Activated CD4-positive, alpha-beta memory T cell treated with anti-CD3 and anti-CD28 coated beads for 36 hours (primary cell): Measurements from ENCODE around the gene TLR6. TPM values are rescaled to one million over a fixed set of nuclear protein-coding genes. Genes with fewer than 3 reads are reported as not detected.

Source experiments
- CTCF ChIA-PET: fragments of 350-600 bp; sonication (Branson Sonifier 250); formaldehyde crosslinking; loops from one replicate; lab custom pipeline; 2021; ENCODE audit warnings: antibody characterized with exemption, inconsistent platforms; lab: Charles Lee
- POLR2A ChIA-PET: fragments of 350-600 bp; sonication (Branson Sonifier 250); formaldehyde crosslinking; loops from one replicate; lab custom pipeline; 2021; ENCODE audit warnings: antibody characterized with exemption; lab: Charles Lee
- DNase-seq: peaks from one replicate; pipeline ENCODE4 v3.0.0-alpha.2; 2020
- H3K27ac Mint-ChIP-seq: one replicate; pipeline ENCODE4 v1.8.0; 2021; ENCODE audit warnings: mixed read lengths
- H3K27me3 Mint-ChIP-seq: one replicate; pipeline ENCODE4 v1.8.0; 2021; ENCODE audit warnings: mixed read lengths
- H3K36me3 Mint-ChIP-seq: one replicate; pipeline ENCODE4 v1.8.0; 2021; ENCODE audit warnings: mixed read lengths
- H3K4me1 Mint-ChIP-seq: one replicate; pipeline ENCODE4 v1.8.0; 2021; ENCODE audit warnings: low read depth, mixed read lengths
- H3K4me3 Mint-ChIP-seq: one replicate; pipeline ENCODE4 v1.8.0; 2021; ENCODE audit warnings: mild to moderate bottlenecking, mixed read lengths
- H3K9me3 Mint-ChIP-seq: one replicate; pipeline ENCODE4 v1.8.0; 2021; ENCODE audit warnings: mixed read lengths
- intact Hi-C: fragments of 100-400 bp; cut with micrococcal nuclease; formaldehyde crosslinking; loops from one replicate; pipeline ENCODE4 v1.15.1; 2023
- total RNA-seq, 2 experiments: library from RNA; stranded (reverse); gene quantifications; one replicate each; pipeline ENCODE4 v1.2.3, GENCODE V29; 2021

Gene TLR6
- total RNA-seq, 2 experiments from 2014 or later, result 1.4 to 2.2 TPM

GRCh38 chr4:38865445-38865844, 8.8 kb upstream of the TLR6 start:
- Mint-ChIP-seq H3K4me1 (peaks cover 11% of the 10 kb centered on the region), H3K36me3 (no peaks in the 10 kb centered on the region)
- POLR2A ChIA-PET, result no interaction called here

DNA sequence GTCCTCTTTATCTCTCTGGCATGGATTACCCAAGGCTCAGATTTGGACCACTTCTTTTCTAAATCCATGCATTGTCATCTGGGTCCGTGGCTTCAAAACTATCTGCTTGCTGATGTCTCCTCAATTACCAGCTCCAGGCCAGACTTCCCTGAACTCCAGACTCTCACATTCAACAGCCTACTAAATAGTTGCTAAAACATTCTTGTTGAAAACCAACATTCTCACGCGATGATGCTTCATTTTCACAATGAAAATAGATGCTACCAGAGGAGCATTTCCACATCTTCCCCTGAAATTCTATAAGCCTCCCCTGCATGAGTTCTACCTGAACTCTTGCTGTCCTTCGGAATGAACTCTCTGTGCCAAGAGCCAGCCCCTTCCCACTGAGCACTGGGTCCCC, 5.2 kb upstream of the TLR6 start:
- ChIA-PET CTCF (interaction anchor here (0.6 to 5.2 kb wide), 22 partner anchors 10 to 682 kb away, joined by 3 to 107 read pairs (median 8); partner anchors contain the start of genes TLR1 and TLR10), POLR2A (no interaction called here)
- H3K27me3 Mint-ChIP-seq, result peaks cover 12% of the 10 kb centered on the region
- H3K4me1 Mint-ChIP-seq, result peaks cover 21% of the 10 kb centered on the region
- intact Hi-C loops, result no loop called here
- no peaks in the 10 kb centered on the region for H3K9me3 Mint-ChIP-seq
- no peaks in the 10 kb centered on the region for H3K36me3 Mint-ChIP-seq
- no peak for DNase-seq
- H3K27ac Mint-ChIP-seq, result no peak overlapping the region
- H3K4me3 Mint-ChIP-seq, result no peak overlapping the region

More at GRCh38 chr4:38865445-38865844, 8.8 kb upstream of the TLR6 start:
- Mint-ChIP-seq H3K27me3 (peaks cover 30% of the 10 kb centered on the region), H3K27ac (no peak overlapping the region), H3K4me3 (no peak overlapping the region), H3K9me3 (no peaks in the 10 kb centered on the region)
- intact Hi-C loops, result no loop called here
- CTCF ChIA-PET, result interaction anchor here (1.8 kb wide), 1 partner anchor 106 kb away, joined by 5 read pairs; no protein-coding TSS in a partner anchor
- DNase-seq, result no peak

- H3K36me3 Mint-ChIP-seq, result no peaks in the 10 kb centered on the region
- peaks cover 12% of the 10 kb centered on the region for H3K27me3 Mint-ChIP-seq
- CTCF ChIA-PET, result interaction anchor here (0.6 to 5.2 kb wide), 48 partner anchors 11 to 681 kb away, joined by 3 to 107 read pairs (median 5); partner anchors contain the start of genes TLR1 and TLR10
- POLR2A ChIA-PET, result no interaction called here
- no peak overlapping the region for H3K4me3 Mint-ChIP-seq
- H3K9me3 Mint-ChIP-seq, result no peaks in the 10 kb centered on the region
- intact Hi-C loops, result no loop called here
- H3K4me1 Mint-ChIP-seq, result peaks cover 30% of the 10 kb centered on the region
- H3K27ac Mint-ChIP-seq, result no peak overlapping the region
- DNase-seq, result peak; percentile 74
Measured at GRCh38 chr4:38860788-38861424, 4.3 kb upstream of the TLR6 start.

- intact Hi-C loops, result loop anchor here (10.0 kb wide), 2 partner anchors 545 to 685 kb away; no protein-coding TSS in a partner anchor
- H3K27me3 Mint-ChIP-seq, result peaks cover 12% of the 10 kb centered on the region
- no peaks in the 10 kb centered on the region for H3K9me3 Mint-ChIP-seq
- no peak overlapping the region for H3K4me3 Mint-ChIP-seq
- H3K36me3 Mint-ChIP-seq, result no peaks in the 10 kb centered on the region
- DNase-seq, result no peak
- ChIA-PET CTCF (interaction anchor here (0.6 to 5.2 kb wide), 9 partner anchors 12 to 281 kb away, joined by 3 to 107 read pairs (median 6); partner anchors contain the start of genes TLR1 and TLR10), POLR2A (no interaction called here)
- peaks cover 35% of the 10 kb centered on the region for H3K4me1 Mint-ChIP-seq
- H3K27ac Mint-ChIP-seq, result no peak overlapping the region
Measured at GRCh38 chr4:38859501-38859900, 2.9 kb upstream of the TLR6 start.

DNA sequence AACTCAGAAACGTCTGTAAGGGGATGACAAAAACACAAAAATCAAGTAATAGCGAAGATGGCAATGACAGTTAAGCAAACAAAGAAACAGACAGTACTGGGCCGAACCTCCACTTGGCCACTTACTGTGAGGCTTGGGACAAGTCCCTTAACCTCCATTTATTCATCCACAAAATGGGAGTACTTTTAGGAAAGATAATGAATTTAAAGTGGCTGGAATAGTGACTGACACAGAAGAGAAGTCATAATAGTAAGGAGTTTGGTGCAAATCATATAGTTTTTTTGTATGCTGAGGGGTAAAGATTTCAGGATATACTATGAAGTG, 1.4 kb upstream of the TLR6 start:
- CTCF ChIA-PET, result interaction anchor here (0.7 to 1.3 kb wide), 3 partner anchors 95 to 503 kb away, joined by 3 to 4 read pairs (median 3); no protein-coding TSS in a partner anchor
- intact Hi-C loops, result loop anchor here (10.0 kb wide), 2 partner anchors 543 to 683 kb away; no protein-coding TSS in a partner anchor
- POLR2A ChIA-PET, result no interaction called here
- Mint-ChIP-seq H3K9me3 (peaks cover 1% of the 10 kb centered on the region), H3K4me3 (no peak overlapping the region), H3K27me3 (peaks cover 7% of the 10 kb centered on the region), H3K4me1 (peaks cover 35% of the 10 kb centered on the region), H3K27ac (peak overlapping the region; percentile 55), H3K36me3 (no peaks in the 10 kb centered on the region)
- no peak for DNase-seq

DNA sequence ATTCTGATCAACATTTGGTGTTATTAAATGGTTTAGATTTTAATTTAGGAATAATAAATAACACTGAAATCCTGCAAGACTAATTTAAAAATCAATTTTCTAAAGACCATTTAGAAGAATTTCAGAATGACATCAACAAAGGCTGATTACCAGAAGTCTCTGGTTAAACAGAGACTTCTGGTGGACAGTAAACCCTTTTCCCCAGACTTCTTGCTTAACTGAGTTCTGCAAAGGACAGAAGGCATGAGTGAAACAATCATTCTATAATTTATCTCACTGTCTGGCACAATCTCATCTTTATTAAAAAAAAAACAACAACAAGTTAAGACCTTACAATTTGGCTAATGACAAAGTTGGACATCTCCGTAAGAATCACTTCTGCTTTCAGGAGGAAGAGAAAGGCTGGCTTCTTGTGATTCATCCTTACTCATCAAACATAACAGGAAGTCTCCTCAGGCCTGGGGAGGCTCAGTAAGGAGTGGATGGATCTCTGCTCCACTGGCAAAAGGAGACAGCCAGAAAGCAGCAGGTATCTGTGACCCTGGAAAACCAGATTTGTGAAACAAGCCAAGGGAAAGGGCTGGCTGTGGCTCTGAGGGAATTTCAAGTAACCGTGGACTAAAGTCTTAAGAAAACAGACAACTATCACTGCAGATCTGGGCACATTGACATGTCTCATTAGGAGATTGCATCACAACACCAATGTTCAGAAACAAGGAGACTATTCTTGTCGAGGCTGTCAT, 908 bp upstream of the TLR6 start:
- ChIA-PET CTCF (interaction anchor here (0.6 to 4.5 kb wide), 5 partner anchors 45 to 182 kb away, joined by 3 to 94 read pairs (median 5); partner anchors contain the start of gene TLR10), POLR2A (no interaction called here)
- DNase-seq, result peak; percentile 55
- Mint-ChIP-seq H3K27ac (peak overlapping the region; percentile 55), H3K4me1 (peaks cover 35% of the 10 kb centered on the region), H3K36me3 (no peaks in the 10 kb centered on the region), H3K4me3 (peak overlapping the region; percentile 34), H3K9me3 (peaks cover 3% of the 10 kb centered on the region), H3K27me3 (peaks cover 4% of the 10 kb centered on the region)
- intact Hi-C loops, result loop anchor here (2.0 to 10.0 kb wide), 4 partner anchors 19 to 683 kb away; partner anchors contain the start of gene TMEM156

DNA sequence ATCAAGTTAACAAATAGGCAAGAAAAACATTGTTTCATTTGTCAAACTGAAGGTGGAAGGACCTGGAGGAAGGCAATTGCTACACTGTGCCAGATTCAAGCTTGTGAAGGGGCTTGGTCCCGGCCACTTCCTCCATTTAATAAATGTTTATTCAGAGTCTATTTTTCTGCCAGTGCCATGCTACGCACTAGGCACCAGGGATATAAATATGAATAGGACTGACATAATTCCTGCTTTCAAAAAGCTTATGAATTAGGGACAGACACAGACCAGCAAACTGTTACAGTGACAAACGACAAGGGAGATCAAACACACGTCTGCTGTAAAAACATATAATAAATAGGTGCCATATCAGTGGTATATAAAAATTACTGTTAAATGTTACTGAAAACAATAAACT, 571 bp downstream of the TLR6 start:
- DNase-seq, result no peak

DNA sequence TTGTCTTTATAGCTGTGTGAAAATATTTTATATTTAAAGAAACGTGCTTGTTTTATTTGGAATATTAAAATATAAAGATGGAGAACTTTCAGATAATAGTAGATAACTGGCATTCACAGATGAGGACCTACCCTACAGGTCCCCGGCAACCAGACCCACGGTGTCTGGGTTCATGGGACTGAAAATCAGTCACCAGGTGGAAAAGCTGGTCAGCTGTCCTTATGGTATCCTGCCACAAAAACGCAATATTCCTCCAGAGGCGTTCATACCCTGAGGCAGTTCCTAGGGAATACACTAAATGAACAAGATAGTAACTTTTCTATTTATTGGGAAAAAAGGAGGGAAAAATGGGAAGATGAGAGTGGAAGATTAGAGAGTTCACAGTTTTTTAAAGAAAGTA, 1.2 kb downstream of the TLR6 start:
- intact Hi-C loops, result loop anchor here (10.0 kb wide), 2 partner anchors 541 to 681 kb away; no protein-coding TSS in a partner anchor
- peak overlapping the region; percentile 89 for H3K27ac Mint-ChIP-seq
- no peaks in the 10 kb centered on the region for H3K27me3 Mint-ChIP-seq
- H3K4me1 Mint-ChIP-seq, result peaks cover 32% of the 10 kb centered on the region
- CTCF ChIA-PET, result interaction anchor here (0.8 to 4.5 kb wide), 19 partner anchors 9 to 672 kb away, joined by 3 to 94 read pairs (median 4); partner anchors contain the start of genes TLR1, TLR10 and UGDH
- peak overlapping the region; percentile 77 for H3K4me3 Mint-ChIP-seq
- POLR2A ChIA-PET, result interaction anchor here (1.1 kb wide), 1 partner anchor 51 kb away, joined by 3 read pairs; the partner anchor contains the start of gene TLR1
- H3K9me3 Mint-ChIP-seq, result peaks cover 7% of the 10 kb centered on the region
- H3K36me3 Mint-ChIP-seq, result peaks cover 2% of the 10 kb centered on the region
- DNase-seq, result no peak

More for the DNA sequence above, 571 bp downstream of the TLR6 start:
- Mint-ChIP-seq H3K9me3 (peaks cover 7% of the 10 kb centered on the region), H3K4me1 (peaks cover 35% of the 10 kb centered on the region), H3K27me3 (peaks cover 2% of the 10 kb centered on the region), H3K27ac (peak overlapping the region; percentile 89), H3K36me3 (no peaks in the 10 kb centered on the region), H3K4me3 (peak overlapping the region; percentile 77)
- CTCF ChIA-PET, result interaction anchor here (0.8 to 4.5 kb wide), 22 partner anchors 8 to 671 kb away, joined by 3 to 94 read pairs (median 4); partner anchors contain the start of genes TLR1, TLR10 and UGDH
- POLR2A ChIA-PET, result no interaction called here
- intact Hi-C loops, result loop anchor here (1.0 to 10.0 kb wide), 6 partner anchors 17 to 681 kb away; partner anchors contain the start of genes TLR1 and TMEM156

- ChIA-PET POLR2A (no interaction called here), CTCF (interaction anchor here (1.2 to 3.9 kb wide), 3 partner anchors 15 to 87 kb away, joined by 4 to 17 read pairs (median 4); partner anchors contain the start of gene TLR10)
- H3K4me1 Mint-ChIP-seq, result no peaks in the 10 kb centered on the region
- intact Hi-C loops, result no loop called here
- DNase-seq, result no peak
- H3K27me3 Mint-ChIP-seq, result no peaks in the 10 kb centered on the region
- H3K4me3 Mint-ChIP-seq, result no peak overlapping the region
- peaks cover 8% of the 10 kb centered on the region for H3K36me3 Mint-ChIP-seq
- H3K9me3 Mint-ChIP-seq, result peaks cover 21% of the 10 kb centered on the region
- no peak overlapping the region for H3K27ac Mint-ChIP-seq
Measured at GRCh38 chr4:38846015-38846414, 10.6 kb downstream of the TLR6 start.

- H3K9me3 Mint-ChIP-seq, result no peaks in the 10 kb centered on the region
- H3K4me3 Mint-ChIP-seq, result no peak overlapping the region
- ChIA-PET POLR2A (no interaction called here), CTCF (interaction anchor here (1.8 to 2.4 kb wide), 3 partner anchors 18 to 84 kb away, joined by 7 to 11 read pairs (median 7); partner anchors contain the start of gene TLR10)
- peaks cover 2% of the 10 kb centered on the region for H3K36me3 Mint-ChIP-seq
- H3K27me3 Mint-ChIP-seq, result no peaks in the 10 kb centered on the region
- no peak overlapping the region for H3K27ac Mint-ChIP-seq
- intact Hi-C loops, result no loop called here
- peaks cover 7% of the 10 kb centered on the region for H3K4me1 Mint-ChIP-seq
- DNase-seq, result no peak
Measured at GRCh38 chr4:38842994-38843393, 13.6 kb downstream of the TLR6 start.

- peaks cover 13% of the 10 kb centered on the region for H3K36me3 Mint-ChIP-seq
- ChIA-PET POLR2A (no interaction called here), CTCF (interaction anchor here (1.0 kb wide), 1 partner anchor 18 kb away, joined by 4 read pairs; no protein-coding TSS in a partner anchor)
- peak overlapping the region; percentile 42 for H3K27ac Mint-ChIP-seq
- no peaks in the 10 kb centered on the region for H3K27me3 Mint-ChIP-seq
- H3K4me1 Mint-ChIP-seq, result peaks cover 19% of the 10 kb centered on the region
- intact Hi-C loops, result loop anchor here (1.0 to 2.0 kb wide), 3 partner anchors 19 to 34 kb away; partner anchors contain the start of genes TLR1 and TLR6
- no peak for DNase-seq
- H3K9me3 Mint-ChIP-seq, result peaks cover 17% of the 10 kb centered on the region
- H3K4me3 Mint-ChIP-seq, result peak overlapping the region; percentile 24
Measured at GRCh38 chr4:38837849-38838248, 18.8 kb downstream of the TLR6 start.
